NCI-H1105 (cell line): ENCODE results near the gene KIAA1671.
"Not testable (repeated sequence)": the region's sequence is repeated elsewhere in the genome, so short reads cannot be mapped to it uniquely, and the experiment has no call there.

ENCODE experiments used
- DNase-seq: peaks from one replicate; lab custom pipeline; 2025; lab: John Stamatoyannopoulos, UW

Gene KIAA1671

GRCh38 chr22:25235547-25236290 is 283.2 kb downstream of the KIAA1671 start:
- peak; percentile 26 for DNase-seq

- DNase-seq = no peak
Measured at GRCh38 chr22:25236417-25236816, 283.9 kb downstream of the KIAA1671 start.

- no peak for DNase-seq
Measured at GRCh38 chr22:25237503-25237902, 285.0 kb downstream of the KIAA1671 start.

- DNase-seq = not testable (repeated sequence)
Measured at GRCh38 chr22:25238058-25238457, 285.5 kb downstream of the KIAA1671 start.
